HL-60/S4 (cell line): ENCODE data around the gene PPP1R14D.

Experiments used
- in situ Hi-C: fragments of 300-500 bp; cut with MboI; formaldehyde crosslinking; loops from 2 replicates; pipeline ENCODE4 v1.14.3; 2022; ENCODE audit warnings: low sequenced_read_pairs

The PPP1R14D gene

GRCh38 chr15:40787991-40788390, 40.5 kb downstream of the PPP1R14D start:
- in situ Hi-C loops: no loop called here

DNA sequence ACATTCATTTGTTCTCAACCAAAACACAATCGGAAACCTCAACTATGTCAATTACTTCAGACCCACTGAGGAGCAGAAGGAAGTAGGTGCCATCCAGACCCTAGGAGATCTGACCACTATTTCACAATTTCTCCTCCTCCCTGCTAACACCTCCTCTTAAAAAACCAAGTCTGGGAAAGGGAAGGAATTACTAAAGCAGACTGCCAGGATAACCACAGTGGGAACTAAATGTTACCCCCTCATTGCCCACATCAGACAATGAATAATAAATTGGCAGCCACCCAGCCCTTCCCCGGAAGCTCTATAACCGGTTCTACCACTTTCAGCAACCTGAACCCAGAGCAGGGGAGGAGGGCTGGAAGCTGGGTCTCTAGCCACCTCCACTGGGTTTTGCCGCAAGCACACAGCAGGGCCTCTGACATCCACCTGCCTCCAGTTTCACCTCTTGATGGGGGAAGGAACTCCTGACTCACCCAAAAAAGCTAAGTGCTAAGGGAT, 41.1 kb downstream of the PPP1R14D start:
- in situ Hi-C loops: no loop called here

GRCh38 chr15:40785814-40786213, 42.7 kb downstream of the PPP1R14D start:
- in situ Hi-C loops: no loop called here

DNA sequence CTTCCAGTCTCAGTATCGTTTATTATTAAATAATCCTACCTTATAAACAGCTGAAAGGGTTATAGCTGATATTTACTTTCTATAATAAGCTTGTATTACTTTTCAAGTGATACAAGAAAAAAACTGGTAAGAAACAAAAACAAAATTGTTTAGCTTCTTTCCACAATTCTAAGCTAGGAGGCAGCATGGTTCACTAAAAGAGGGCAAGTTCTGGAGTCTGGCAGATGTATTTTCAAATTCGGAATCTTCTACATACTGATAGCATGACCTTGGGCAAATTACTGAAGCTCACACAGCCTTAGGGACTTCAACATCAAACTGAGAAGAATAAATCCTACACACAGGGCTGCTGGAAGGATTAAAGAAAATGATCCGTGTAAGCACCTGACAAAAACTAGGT, 43.3 kb downstream of the PPP1R14D start:
- in situ Hi-C loops: no loop called here

- in situ Hi-C loops: no loop called here
These were observed 45.8 kb downstream of the PPP1R14D start for GRCh38 chr15:40782609-40783227.

DNA sequence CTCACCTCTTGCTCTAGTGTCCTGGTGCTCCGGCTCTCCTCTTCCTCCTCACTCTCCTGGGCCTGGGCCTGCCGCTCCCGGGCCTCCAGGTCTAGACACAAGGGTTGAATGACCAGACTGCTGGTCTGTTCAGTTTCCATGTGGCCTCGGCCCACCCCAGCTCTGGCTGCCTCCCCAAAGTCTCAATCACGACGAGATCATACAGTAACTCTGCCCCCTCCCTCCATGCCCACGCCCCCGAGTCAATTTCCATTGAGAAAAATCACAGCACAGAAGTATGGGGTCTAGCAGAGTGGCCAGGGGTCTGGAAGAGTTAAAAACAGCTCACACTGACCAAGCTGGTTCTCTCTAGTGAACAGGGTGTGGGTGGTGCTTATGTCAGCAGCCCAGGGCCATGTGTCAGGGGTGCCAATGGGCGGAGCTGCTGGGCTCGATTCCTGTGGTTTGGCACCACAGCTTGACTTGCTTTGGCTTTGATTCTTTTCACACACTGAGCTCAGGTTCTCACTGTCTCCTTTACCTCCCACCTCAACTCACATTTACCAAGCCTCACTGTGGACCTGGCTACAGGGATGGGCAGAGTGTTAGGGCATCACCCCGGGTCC, 51.9 kb downstream of the PPP1R14D start:
- in situ Hi-C loops: no loop called here

GRCh38 chr15:40775740-40776536, 52.6 kb downstream of the PPP1R14D start:
- in situ Hi-C loops: no loop called here

DNA sequence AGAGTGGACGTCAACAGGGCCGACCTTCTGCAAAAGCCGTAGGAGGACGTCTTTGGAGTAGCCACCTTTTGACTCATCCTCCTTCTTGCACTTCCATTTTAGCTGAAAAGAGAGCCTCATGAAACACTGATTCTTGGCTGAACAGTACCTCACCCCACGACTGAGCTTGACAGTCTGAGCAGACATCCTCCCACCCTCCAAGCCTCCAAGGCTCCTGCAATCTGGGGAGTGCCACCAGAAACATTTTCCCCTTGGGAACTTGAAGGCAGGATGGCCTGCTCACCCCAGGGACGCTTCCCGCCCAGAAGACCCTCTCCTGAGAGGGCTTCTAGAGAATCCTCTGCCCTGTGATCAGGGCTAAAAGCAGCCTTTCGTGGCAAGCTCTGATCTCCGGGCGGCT, 53.5 kb downstream of the PPP1R14D start:
- in situ Hi-C loops: no loop called here

DNA sequence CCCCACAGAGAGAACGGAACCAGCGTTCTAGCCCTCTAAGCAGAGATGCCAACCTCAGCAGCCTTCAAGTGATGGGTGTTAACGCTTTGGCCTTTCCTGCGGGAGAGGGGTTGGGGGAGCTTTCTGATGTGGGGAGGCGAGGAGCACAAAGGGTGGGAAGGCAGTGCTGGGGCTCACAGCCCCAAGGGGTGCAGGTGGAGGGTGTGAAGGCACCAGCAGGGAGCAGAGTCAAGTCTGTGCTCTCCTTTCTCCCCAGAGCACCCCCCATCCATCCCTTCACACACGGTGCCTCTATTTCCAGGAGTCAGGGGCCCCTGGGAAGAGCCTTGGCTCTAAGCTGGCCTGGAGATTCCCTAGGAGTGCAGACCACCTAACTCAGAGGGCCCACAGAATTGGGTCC, 54.6 kb downstream of the PPP1R14D start:
- in situ Hi-C loops: no loop called here

DNA sequence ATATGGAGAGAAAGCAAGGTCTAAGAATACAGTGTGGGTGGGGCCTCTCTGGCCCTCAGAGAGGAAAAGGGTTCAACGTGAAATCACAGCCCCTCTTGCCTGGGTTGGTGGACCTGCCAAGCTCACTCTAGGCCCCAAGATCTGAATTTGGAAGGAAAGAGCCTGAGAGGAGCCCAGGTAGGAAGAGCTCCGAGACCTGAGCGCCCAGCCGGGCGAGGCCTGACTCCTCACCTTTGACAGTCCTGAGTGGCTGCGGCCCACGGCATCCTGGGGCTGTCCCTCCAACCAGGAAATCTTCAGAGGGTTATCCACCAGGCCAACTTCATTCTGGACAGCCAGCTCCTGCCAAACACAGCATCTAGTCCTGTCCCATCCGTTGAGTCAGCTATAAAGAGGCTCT, 55.0 kb downstream of the PPP1R14D start:
- in situ Hi-C loops: no loop called here

GRCh38 chr15:40772014-40772413, 56.5 kb downstream of the PPP1R14D start:
- in situ Hi-C loops: no loop called here

- in situ Hi-C loops: no loop called here
These were observed 57.3 kb downstream of the PPP1R14D start for GRCh38 chr15:40771242-40771641.

GRCh38 chr15:40770147-40770721, 58.3 kb downstream of the PPP1R14D start:
- in situ Hi-C loops: no loop called here

GRCh38 chr15:40769274-40770146, 59.0 kb downstream of the PPP1R14D start, which contains the start of gene C15orf62:
Gene C15orf62, plus strand, starts transcription at chr15:40769980. Its CDS starts 516 bp downstream, at chr15:40770496.
- in situ Hi-C loops: no loop called here

GRCh38 chr15:40768521-40769273, 59.8 kb downstream of the PPP1R14D start:
- in situ Hi-C loops: no loop called here

- in situ Hi-C loops: no loop called here
These were observed 60.5 kb downstream of the PPP1R14D start for GRCh38 chr15:40767838-40768500.

- in situ Hi-C loops: no loop called here
These were observed 61.3 kb downstream of the PPP1R14D start for GRCh38 chr15:40766906-40767837.

- in situ Hi-C loops: no loop called here
These were observed 62.2 kb downstream of the PPP1R14D start for GRCh38 chr15:40766194-40766815.
